Inflammatory macrophage (primary cell): ENCODE results near the gene CRYBG1.

ENCODE experiments used
- DNase-seq, 2 donors: peaks; one replicate each; pipeline ENCODE4 v3.0.0-alpha.2; 2020 to 2022

CRYBG1 gene

DNA sequence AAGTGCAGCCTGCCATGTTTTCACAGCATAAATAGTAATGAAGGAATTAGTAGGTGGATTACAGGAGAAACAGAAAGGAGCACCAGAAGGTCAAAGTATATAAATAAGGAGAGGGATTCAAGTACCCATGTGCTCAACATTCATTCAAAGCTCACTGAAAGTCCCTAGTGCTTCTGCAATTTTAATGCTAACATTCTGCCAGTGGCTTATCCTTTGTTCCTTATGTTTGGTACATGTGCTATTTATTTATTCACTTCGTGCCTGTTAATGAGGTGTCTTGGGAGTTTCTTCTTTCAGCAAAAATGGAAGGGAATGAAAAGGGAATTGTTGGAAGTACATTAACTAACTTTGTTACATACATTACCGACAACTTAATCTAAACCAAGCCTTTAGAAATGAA, 105.7 kb downstream of the CRYBG1 start:
- no peak for DNase-seq

DNA sequence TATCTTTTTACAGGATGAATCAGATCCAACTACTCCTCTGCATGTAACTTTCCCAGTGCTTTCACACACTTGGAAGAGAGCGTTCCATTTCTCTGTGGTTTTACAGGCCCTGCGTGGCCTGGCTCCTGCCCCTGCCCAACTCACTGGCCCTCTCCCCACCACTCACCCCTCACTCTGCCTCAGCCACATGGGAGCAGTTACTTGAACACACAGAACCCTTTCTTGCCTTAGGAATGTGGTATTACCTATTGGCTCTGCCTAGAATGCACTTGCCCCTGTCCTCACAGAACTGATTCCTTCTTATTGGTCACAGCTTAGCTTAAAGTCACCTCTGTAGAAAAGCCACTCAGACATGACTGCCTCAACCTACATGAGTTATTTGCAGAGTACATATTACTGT, 108.4 kb downstream of the CRYBG1 start:
- DNase-seq, result no peak

DNA sequence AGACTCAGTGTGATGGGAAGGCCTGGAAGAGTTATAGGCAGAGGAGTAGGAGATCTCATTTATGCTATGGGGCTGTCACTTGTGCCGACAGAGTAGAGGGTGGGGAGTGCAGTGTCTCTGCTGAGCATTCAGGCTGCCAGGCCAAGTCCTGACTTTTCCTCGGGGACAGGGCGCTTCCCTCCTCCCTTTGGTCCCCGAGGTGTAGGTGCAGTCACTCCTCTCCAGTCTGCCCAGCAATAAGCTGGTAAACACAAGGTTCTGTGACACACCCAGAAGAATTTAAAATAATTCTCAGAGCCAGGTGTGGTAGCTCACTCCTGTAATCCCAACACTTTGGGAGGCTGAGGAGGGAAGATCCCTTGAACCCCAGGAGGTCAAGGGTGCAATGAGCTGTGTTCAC, 109.4 kb downstream of the CRYBG1 start:
- DNase-seq, result no peak

DNA sequence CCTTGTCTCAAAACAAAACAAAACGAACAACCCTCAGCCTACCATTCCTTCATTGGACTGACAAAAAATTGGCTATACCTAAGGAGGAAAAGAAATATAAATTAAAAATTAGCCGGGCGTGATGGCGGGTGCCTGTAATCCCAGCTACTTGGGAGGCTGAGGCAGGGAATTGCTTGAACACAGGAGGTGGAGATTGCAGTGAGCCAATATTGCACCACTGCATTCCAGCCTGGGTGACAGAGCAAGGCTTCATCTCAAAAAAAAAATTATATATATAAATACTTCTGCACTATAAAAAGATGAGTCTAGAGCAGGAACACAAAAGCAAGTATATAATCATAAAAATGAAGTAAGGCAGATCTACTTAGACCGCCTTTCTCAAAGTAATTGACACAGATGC, 109.8 kb downstream of the CRYBG1 start:
- no peak for DNase-seq

DNA sequence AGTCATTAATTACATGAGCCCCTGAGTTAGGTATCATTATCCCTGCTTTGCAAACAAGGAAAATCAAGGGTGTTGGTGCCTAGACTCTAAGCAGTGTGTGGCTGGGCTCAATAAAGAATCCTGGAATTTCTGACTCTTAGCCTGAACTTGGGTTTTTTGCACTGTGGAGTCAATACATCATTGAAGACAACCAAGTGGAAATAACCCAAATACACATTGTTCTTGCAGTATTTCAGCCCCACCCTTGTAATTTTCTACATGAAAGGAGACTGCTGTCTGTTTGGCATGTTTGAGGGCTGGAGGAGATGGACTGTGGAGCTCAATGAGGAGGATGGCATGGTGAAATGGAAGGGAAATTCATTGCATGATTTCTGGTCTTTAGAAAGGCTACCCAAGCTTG, 110.3 kb downstream of the CRYBG1 start:
- DNase-seq, result no peak

DNA sequence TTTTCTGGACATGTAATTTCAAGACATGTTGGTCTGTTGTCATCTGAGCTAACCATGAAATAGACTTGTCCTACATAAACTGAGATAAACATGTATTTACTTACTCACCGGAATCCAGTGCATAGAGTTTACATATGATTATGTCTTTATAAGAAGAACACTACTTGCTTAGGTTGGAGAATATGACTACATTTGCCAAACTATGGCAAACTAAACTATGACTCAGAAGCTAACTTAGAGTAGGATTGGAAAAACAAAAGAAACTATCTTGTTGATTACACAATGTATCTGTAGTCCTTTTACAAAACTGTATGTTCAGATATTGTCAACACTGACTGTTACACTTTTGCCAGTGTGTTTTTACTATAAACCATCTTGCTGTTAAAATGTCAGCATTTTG, 113.3 kb downstream of the CRYBG1 start:
- DNase-seq, result peak in 1 of 2 donors; percentile 35

DNA sequence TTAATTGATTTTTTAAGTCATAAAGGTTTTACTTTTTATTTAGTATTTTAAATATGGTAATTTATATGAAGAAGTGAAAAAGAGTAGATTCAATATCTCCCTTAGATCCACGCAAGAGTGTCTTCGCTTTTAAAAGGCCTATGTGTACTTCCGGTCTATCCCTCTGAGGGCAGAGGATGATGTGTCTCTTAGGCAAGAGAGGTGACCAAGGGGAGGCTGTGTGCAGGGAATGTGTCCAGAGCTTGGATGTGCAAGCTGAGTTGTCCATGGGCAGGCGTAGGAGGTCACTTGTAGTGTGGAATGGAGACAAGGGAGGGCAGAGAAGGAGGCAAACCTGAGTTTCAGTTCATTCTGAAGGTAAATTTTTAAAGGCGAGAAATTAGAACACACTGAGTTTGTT, 113.9 kb downstream of the CRYBG1 start:
- peak; percentile 23 to 27 for DNase-seq

DNA sequence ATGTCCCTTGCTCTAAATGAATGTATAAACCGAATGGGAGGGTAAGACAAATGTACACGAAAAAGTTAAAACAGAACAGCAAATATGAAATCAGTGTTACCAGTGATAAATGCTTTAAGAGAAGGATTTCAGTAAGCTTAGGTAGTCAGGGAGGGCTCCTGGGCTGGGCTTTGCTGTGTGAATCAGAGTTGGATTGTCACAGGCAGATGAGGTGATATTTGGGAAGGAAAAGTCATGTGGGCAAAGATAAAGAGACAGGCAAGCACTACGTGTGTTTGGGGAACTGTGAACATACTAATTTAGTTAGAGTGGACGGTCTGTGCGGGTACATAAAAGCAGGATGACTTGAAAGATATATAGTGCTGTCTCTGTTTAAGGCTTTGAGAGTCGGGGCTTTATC, 114.8 kb downstream of the CRYBG1 start:
- no peak for DNase-seq

DNA sequence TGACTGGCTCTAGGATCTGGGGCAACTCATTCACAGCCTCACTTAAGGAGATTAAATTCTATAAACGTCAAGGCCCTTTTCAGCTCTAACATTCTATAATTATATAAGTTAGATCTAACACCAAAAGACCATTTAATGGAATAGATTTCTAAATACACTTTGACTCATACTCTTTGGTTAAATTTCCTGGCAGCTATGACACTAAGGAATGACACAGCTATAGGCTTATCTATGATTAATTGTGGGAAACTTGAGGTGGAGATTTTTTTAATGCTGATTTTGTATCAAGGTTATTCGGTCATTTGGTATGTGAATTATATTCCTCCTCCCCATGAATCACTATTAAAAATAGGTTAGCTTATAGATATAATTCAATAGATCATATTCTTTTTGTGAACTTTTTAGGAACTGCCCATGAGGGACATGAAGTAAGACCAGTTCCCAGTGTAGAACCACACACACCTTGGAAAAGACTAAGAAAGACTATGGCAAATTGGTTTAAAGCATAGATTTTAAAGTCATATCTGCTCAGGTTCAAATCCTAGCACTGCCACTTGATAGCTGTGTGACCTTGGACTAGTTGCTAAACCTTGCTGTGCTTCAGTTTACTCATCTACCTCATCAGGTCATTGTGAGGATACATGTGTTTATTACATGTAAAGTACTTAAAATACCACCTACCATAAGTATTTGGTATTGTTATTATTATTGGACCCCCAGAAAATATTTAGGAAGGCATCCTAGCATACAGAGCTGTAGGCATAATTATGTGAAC, 116.0 kb downstream of the CRYBG1 start:
- no peak for DNase-seq

DNA sequence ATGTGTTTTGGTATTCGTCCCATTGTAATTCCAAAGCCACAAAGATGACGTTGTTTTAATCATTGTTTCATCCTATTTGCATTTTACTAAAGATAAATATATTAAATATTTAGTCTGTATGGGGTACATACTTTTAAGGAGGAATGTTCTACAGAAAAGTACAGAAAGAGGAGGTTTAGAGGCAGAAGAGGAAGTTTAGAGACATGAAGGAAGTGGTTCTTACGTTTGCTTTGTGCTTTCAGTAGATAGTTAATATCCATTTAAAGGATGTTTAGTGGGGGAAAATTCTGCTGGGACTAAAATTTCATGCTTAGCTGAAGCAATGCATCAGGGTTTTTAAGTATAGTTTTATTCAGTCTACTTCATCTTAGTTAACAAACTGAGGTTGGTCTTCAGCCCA, 116.6 kb downstream of the CRYBG1 start:
- peak in 1 of 2 donors; percentile 54 for DNase-seq

DNA sequence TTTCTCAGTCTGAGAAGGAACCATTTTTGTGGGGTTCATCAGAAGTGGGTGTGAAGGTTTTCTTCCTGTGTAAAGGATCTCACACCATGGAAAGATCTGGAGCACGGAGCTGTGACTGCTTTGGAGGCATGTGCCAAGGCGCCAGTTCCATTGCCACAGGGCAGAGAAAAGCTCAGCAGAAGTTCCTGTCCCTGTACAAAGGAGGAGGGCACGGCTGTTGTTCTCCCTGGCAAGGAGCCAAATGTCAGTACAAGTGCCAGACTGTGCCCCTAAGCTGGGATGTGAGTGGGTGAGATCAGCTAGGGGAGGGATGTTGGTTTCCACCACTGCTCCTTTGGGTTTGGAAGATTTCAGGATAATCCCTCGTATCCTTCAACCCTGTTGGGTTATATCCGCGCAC, 117.3 kb downstream of the CRYBG1 start:
- peak; percentile 20 to 34 for DNase-seq

DNA sequence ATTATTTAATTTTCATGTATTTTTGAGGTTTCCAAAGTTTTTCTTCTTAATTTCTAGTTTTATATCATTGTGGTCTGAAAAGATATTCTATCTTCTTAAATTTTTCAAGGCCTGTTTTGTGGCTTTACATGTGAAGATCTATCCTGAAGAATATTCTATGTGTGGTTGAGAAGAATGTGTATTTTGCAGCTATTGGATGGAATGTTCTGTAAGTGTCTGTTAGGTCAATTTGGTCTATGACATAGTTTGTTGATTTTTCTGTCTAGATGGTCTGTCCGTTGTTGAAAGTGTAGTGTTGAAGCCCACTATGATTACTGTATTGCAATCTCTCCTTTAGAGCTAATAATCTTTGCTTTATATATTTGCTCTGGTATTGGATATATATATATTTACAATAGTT, 125.7 kb downstream of the CRYBG1 start:
- no peak for DNase-seq

DNA sequence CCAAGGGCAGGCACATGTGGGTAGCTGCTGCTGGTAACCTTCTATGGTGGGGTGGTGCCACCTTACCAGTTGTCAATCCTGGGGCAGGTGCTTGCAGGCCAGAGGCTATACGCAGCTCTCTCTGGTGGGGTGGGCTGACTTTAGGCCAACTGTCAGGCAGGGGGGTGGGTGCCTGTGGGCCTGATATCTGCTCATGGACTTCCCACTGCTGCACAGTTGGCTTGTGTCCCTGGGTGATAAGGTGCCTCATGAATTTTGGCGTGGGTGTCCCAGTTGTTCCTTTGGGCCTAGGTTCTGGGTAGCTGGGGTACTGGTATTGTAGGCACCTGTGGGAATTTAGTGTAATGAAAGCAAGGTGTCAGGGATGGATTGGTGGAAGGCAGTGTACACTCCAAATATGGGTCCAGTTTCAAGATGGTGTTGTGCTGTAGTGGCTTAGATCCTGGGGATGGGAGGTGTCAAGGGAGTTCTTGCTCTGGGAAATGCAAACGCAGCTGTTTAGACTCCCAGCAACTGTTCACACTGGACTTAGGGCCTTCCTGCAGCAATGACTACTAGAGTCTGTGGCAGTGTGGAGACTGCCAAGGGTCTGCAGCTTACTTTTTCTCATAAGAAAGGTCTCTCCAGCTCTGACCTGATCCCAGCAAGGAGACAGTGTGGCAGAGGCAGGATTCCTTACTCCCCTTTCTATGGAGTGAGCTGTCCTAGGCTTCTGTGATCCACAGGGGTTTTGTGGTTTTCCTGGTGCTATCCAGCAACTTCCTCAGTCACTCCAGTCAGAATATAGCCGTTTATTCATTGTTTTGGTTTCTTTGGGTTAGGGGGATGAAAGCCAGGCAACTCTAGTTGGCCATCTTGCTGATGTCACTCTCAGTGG, 128.2 kb downstream of the CRYBG1 start:
- no peak for DNase-seq

DNA sequence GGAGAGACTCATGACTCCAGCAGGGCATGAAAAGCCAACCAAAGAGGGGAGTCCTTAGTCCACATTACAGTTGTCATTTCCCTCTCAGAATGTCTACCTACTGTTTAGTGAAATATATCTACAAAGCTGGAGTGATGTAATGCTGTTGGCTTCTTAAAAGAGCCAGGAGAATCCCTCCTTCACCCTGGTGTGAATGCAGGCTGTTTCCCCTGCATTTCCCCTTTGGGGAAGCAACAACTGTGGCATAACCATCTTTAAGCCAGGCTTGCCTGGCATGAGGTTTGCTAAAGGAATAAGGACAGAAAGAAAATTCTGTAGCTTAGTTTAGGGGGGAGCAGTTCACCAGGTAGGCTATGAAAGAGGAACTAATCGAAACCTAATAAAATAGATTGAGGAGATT, 129.5 kb downstream of the CRYBG1 start:
- DNase-seq, result no peak

DNA sequence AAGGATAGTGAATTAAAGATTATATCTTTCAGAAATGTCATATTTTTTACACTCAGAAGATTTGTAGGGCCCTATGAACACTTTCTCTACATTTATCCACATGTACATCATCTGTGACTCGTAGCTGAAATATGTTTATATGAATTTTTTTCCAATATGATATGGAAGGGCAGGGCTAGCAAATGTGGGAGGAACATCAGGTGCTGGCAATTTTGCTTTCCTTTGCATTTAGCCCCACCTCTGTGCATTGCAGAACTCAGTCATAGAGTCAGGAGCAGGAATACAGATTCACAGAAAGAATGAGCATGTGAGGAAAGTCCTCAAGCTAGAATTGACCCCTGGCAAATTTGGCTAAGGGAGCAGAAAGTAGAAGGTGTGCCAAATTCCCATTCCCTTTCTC, 129.9 kb downstream of the CRYBG1 start:
- DNase-seq, result no peak

DNA sequence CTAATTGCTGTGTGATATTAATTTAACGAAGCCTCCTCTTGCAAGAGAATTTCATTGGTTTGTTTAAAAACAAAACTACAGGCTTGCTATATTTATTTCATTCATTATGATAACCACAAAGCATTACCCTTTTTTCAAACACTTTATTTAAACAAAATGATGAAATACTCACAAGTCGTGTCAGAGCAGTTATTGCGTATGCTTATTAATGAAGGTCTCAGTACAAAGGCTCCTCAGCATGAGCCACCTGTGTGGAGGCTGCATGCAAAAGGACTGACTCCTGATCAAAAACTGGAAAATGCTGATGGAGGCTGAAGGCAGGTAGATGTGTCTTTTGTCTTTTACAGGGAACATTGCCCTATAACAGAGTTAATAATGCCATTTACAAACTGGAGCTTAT, 130.5 kb downstream of the CRYBG1 start:
- DNase-seq, result no peak

DNA sequence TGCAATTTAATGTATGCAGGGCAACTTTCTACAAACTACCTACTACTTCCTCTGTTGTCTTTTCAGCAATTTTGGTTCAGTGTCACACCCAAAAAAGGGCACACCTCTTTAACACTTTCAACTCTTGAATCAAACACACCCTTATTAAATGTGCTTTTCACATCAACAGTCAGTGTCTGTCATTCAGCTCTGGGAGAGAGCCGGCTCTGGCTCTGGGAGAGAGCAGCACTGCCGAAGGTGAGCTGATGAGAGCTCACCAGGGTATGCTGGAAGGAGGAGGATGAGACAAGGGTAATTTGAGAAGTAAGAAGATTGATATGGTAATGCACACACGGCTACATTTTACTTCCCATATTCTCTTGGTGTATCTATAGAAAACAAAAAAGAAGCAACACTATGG, 134.5 kb downstream of the CRYBG1 start:
- DNase-seq, result no peak

DNA sequence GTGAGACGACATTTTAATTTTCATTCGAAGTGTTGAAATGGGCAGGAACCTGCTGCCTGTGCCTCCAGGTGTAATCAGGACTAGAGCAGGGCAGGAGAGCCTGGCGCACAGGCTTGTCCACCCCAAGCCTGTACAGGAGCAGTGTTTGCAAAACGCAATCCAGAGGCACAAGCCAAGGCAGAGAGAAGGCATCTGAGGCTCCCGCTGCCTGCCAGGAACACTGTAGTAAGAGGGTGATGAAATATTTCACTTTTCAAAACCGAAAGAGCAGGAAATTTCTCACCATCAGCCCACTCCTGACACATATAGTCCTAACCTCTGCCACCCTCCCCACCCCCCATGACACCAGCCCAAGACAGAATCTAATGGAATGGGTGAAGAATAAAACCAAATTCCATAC, 136.3 kb downstream of the CRYBG1 start:
- DNase-seq, result peak; percentile 36 to 60

DNA sequence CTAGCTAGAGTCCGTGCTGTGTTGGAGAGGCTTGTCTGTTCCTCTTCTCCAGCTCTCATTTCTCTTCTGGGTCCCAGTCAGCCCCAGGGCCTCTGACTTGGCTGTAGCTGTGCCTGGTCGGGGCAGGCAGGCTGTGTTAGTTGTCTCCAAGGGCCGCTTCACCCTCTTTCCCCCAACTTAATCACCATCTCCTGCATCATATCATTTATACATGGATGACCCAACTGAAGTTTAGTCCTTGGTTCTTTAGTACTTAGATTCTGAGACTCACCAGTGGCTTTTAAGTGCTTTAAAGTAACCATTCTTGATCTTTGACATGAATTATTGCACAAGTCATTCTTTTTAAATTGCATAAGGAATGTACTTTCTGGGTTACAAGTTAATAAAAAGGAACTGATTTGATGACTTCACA, 141.4 kb downstream of the CRYBG1 start:
- peak; percentile 79 to 90 for DNase-seq

DNA sequence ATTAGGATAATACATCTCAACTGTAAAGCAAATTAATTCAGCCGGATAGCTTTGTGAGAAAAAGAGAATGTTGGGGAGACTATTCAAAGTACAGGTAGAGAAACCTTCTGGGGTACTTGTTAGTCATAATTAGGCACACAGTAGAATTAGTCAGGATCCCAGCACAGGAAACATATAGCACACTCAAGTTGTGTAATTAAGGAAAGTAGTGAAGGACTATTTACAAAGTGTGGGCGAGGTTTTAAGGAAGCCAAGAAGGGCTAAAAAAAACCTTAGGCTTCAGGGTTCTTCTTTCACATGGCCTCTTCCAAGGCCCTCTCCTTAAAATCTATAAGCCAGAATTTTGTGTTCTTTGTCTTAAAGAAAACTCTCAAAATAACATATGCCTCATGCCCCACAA, 142.0 kb downstream of the CRYBG1 start:
- DNase-seq, result peak; percentile 77 to 86

DNA sequence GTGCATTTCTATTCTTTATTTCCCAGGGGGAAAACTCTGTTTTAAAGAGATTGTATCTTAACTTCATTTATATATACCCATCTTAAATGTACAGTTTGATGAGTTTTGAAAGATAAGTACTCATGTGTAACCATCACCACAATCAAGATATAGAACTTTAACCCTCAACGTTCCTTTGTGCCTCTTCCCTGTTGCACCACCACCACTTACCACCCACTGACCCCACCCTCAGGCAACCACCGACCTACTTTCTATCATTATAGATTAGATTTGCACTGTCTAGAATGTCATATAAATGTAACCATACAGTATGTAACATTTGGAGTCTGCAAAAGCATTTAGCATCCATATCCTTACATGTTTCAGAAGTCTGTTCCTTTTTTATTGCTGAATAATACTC, 147.8 kb downstream of the CRYBG1 start:
- DNase-seq, result no peak

DNA sequence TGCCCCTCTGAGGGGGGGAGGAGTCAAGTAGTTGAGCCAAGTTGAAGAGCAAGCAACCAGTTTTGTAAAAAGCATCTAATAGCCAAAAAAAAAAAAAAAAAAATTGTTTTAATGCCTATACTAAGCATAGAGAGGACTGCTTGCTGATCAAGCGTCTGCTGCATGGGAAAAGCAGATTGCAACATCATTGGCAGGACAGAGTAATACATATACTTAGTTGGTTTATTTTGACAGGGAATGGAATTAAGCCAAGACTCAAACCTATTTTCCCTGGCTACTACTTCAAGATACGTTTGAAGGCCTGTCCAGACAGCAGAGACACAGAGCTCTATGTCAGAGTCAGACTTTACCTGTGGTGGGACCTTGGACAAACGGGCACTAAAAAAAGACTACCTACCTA, 148.3 kb downstream of the CRYBG1 start:
- DNase-seq, result peak in 1 of 2 donors; percentile 27

DNA sequence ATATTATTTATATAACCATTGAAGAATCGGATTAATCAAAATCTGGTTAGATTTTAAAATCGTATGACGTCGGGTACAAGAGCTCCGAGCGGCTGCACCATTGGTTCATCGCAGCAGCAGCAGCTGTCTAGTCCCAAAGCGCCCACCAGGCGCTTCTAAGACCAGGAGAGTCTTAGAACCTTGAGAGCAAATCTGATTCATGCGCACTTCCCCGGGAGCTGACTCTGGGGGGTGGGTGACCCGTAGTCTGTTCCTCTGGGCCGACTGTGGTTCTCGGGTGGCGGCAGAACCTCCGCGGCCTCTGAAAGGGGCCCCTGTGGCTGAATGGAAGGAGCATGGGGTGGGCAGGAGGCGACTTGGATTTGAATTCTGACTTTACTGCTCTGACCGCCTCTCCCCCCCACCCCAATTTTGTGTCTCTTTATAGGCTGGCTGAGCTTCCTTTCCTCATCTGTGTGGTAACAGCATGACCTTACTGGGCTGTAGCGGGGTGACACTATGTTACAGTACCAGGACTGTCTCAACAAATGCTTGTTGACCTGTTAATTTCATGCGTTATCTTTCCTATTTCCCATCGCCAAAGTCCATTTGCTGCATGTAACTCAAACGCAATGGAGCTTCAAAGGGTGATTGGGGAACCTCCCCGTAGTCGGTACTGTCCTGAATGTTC, 149.0 kb downstream of the CRYBG1 start:
- DNase-seq, result peak in 1 of 2 donors; percentile 48
